Stimulated activated CD4-positive, alpha-beta T cell treated with anti-CD3 and anti-CD28 coated beads, Interleukin-1b, Interleukin-23, amount 100 ng/mL, for 48 hours (primary cell): ENCODE data around the gene VCAM1.
"Not testable (repeated sequence)": the region's sequence is repeated elsewhere in the genome, so short reads cannot be mapped to it uniquely, and the experiment has no call there.

Experiments
- DNase-seq: peaks from one replicate; pipeline ENCODE4 v3.0.0-alpha.2; 2020

Gene VCAM1

GRCh38 chr1:100730130-100730529, 10.6 kb downstream of the VCAM1 start:
- DNase-seq: no peak

GRCh38 chr1:100731309-100731708, 11.8 kb downstream of the VCAM1 start:
- no peak for DNase-seq

GRCh38 chr1:100731758-100732157, 12.2 kb downstream of the VCAM1 start:
- DNase-seq: no peak

- DNase-seq: no peak
Measured at GRCh38 chr1:100734676-100735075, 15.1 kb downstream of the VCAM1 start.

- DNase-seq: no peak
Measured at GRCh38 chr1:100735244-100735643, 15.7 kb downstream of the VCAM1 start.

GRCh38 chr1:100736324-100736723, 16.8 kb downstream of the VCAM1 start:
- no peak for DNase-seq

GRCh38 chr1:100736746-100737145, 17.2 kb downstream of the VCAM1 start:
- DNase-seq: no peak

GRCh38 chr1:100746542-100746932, 27.0 kb downstream of the VCAM1 start:
- no peak for DNase-seq

GRCh38 chr1:100747771-100748170, 28.2 kb downstream of the VCAM1 start:
- no peak for DNase-seq

GRCh38 chr1:100750005-100750885, 30.7 kb downstream of the VCAM1 start:
- no peak for DNase-seq

GRCh38 chr1:100752791-100753190, 33.2 kb downstream of the VCAM1 start:
- DNase-seq: no peak

GRCh38 chr1:100757946-100758345, 38.4 kb downstream of the VCAM1 start:
- DNase-seq: no peak

GRCh38 chr1:100759188-100759587, 39.6 kb downstream of the VCAM1 start:
- no peak for DNase-seq

GRCh38 chr1:100760511-100760910, 41.0 kb downstream of the VCAM1 start:
- no peak for DNase-seq

- DNase-seq: no peak
Measured at GRCh38 chr1:100762461-100762860, 42.9 kb downstream of the VCAM1 start.

GRCh38 chr1:100767176-100767890, 47.8 kb downstream of the VCAM1 start:
- DNase-seq: no peak

GRCh38 chr1:100769323-100769722, 49.8 kb downstream of the VCAM1 start:
- DNase-seq: no peak

GRCh38 chr1:100769906-100770646, 50.5 kb downstream of the VCAM1 start:
- DNase-seq: no peak

GRCh38 chr1:100773444-100773843, 53.9 kb downstream of the VCAM1 start:
- DNase-seq: no peak

GRCh38 chr1:100774370-100774769, 54.8 kb downstream of the VCAM1 start:
- no peak for DNase-seq

GRCh38 chr1:100775483-100775882, 55.9 kb downstream of the VCAM1 start:
- DNase-seq: no peak

GRCh38 chr1:100778748-100779147, 59.2 kb downstream of the VCAM1 start:
- DNase-seq: no peak

- DNase-seq: no peak
Measured at GRCh38 chr1:100780814-100781213, 61.3 kb downstream of the VCAM1 start.

- DNase-seq: not testable (repeated sequence)
Measured at GRCh38 chr1:100781728-100782127, 62.2 kb downstream of the VCAM1 start.
